Smooth muscle cell (in vitro differentiated cells): ENCODE measurements around the gene PRM3. TPM values are rescaled to one million over a fixed set of nuclear protein-coding genes. Genes with fewer than 3 reads are reported as not detected.
A peak's percentile ranks its signal among the peaks of the same experiment; 100 is the strongest.

Source experiments
- DNase-seq: peaks from one replicate; lab custom pipeline; 2025; ENCODE audit not compliant: unreplicated experiment; lab: John Stamatoyannopoulos, UW
- H2AFZ ChIP-seq: fragments of 200-600 bp; sonication (generic); 2 replicates; pipeline ENCODE4 v1.6.0; 2016; ENCODE audit warnings: antibody characterized with exemption, low read depth, mild to moderate bottlenecking
- H3F3A ChIP-seq: fragments of 200-600 bp; sonication (generic); 2 replicates; pipeline ENCODE4 v1.6.0; 2017; ENCODE audit warnings: antibody characterized with exemption, low read depth
- H3K27ac ChIP-seq: fragments of 200-600 bp; sonication (generic); 2 replicates; pipeline ENCODE4 v1.5.1; 2016; ENCODE audit warnings: low read depth, mild to moderate bottlenecking
- H3K27me3 ChIP-seq: fragments of 200-600 bp; sonication (generic); 2 replicates; pipeline ENCODE4 v1.6.1; 2016; ENCODE audit warnings: low read depth, mild to moderate bottlenecking
- H3K36me3 ChIP-seq: fragments of 200-600 bp; sonication (generic); 2 replicates; pipeline ENCODE4 v1.5.1; 2016; ENCODE audit warnings: low read depth
- H3K4me1 ChIP-seq: fragments of 200-600 bp; sonication (generic); 2 replicates; pipeline ENCODE4 v1.5.1; 2016; ENCODE audit warnings: low read depth
- H3K4me2 ChIP-seq: fragments of 200-600 bp; sonication (generic); 2 replicates; pipeline ENCODE4 v1.6.0; 2016; ENCODE audit warnings: mild to moderate bottlenecking
- H3K4me3 ChIP-seq: fragments of 200-600 bp; sonication (generic); 2 replicates; pipeline ENCODE4 v1.5.1; 2016; ENCODE audit warnings: mild to moderate bottlenecking
- H3K79me2 ChIP-seq: fragments of 200-600 bp; sonication (generic); 2 replicates; pipeline ENCODE4 v1.6.0; 2016; ENCODE audit warnings: low read depth, mild to moderate bottlenecking
- H3K9ac ChIP-seq: fragments of 200-600 bp; sonication (generic); 2 replicates; pipeline ENCODE4 v1.6.0; 2016; ENCODE audit warnings: low read depth
- H3K9me3 ChIP-seq: fragments of 200-600 bp; sonication (generic); replicated peaks from 2 replicates; pipeline ENCODE4 v1.5.1; 2016; ENCODE audit warnings: low read depth
- H4K20me1 ChIP-seq: fragments of 200-600 bp; sonication (generic); 2 replicates; pipeline ENCODE4 v1.6.0; 2016; ENCODE audit warnings: low read depth
- CTCF ChIP-seq: fragments of 200-600 bp; sonication (generic); IDR thresholded peaks from 2 replicates; pipeline ENCODE4 v1.5.1; 2017; ENCODE audit warnings: borderline replicate concordance, mild to moderate bottlenecking, antibody characterized with exemption; ENCODE audit not compliant: insufficient read depth, poor library complexity, severe bottlenecking
- WGBS: methylation state at CpG from one replicate; pipeline ENCODE4 v1.1.7; 2016; ENCODE audit warnings: low lambda C conversion rate; 5-methylcytosine and 5-hydroxymethylcytosine counted together
- polyA plus RNA-seq: library from polyadenylated mRNA; unstranded; fragments of >200 nt; fragmentation: Nextera tagmentation; extraction: Ambion mirVana; gene quantifications from 2 replicates; pipeline ENCODE4 v1.2.1, GENCODE V29; 2016
- total RNA-seq: library from RNA; depleted of rRNA; stranded (reverse); fragments of >200 nt; gene quantifications from 2 replicates; pipeline ENCODE4 v1.2.3, GENCODE V29; 2014

Gene PRM3
- total and polyA plus RNA-seq, 2 experiments from 2014 or later: not detected

- Histone ChIP-seq H3F3A (peaks cover 18% of the 10 kb centered on the region), H3K27me3 (no peaks in the 10 kb centered on the region), H3K79me2 (peaks cover 19% of the 10 kb centered on the region), H2AFZ (no peak overlapping the region), H3K4me2 (peak overlapping the region; percentile 95), H3K36me3 (no peaks in the 10 kb centered on the region), H3K9ac (no peak overlapping the region), H3K4me3 (no peak overlapping the region), H4K20me1 (peaks cover 35% of the 10 kb centered on the region), H3K27ac (no peak overlapping the region), H3K4me1 (peaks cover 10% of the 10 kb centered on the region), H3K9me3 (no peaks in the 10 kb centered on the region)
- no peak for DNase-seq
- WGBS: 65% methylated on average over 18 of the region's 18 CpGs
- TF ChIP-seq CTCF: no peak
Measured at GRCh38 chr16:11251525-11252481, 21.6 kb downstream of the PRM3 start.

DNA sequence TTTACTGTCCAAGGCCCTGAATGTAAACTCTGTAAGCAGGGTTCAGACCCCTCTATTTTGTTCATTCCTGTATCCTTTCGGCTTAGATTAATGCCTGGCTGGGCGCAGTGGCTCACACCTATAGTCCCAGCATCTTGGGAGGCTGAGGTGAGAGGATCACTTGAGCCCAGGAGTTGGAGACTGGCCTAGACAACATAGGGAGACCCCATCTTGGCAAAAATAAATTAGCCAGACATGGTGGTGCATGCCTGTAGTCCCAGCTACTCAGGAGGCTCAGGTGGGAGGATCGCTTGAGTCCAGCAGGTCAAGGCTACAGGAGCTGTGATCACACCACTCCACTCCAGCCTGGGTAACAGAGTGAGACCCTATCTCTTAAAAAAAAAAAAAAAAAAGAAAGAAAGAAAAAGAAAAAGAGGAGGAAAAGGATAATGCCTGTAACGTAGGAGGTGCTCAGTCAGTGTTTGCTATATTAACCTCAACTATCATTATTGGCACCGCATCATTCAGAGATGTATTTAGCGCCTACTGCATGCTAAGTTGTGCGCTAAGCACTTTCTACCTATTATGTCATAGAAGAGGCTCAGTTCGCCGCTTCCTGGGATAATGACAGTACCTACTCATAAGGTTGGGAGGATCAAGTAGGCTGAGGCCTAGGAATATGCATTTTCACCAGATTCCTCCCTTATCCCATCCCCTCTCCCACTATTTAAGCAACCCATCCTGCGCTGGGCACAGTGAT is 22.5 kb downstream of the PRM3 start:
- 97% methylated on average over 10 of the region's 10 CpGs for WGBS
- H3K27me3 ChIP-seq: no peaks in the 10 kb centered on the region
- peaks cover 35% of the 10 kb centered on the region for H4K20me1 ChIP-seq
- H3K27ac ChIP-seq: no peak overlapping the region
- H3K9ac ChIP-seq: no peak overlapping the region
- H2AFZ ChIP-seq: no peak overlapping the region
- no peak for TF ChIP-seq CTCF
- DNase-seq: no peak
- no peaks in the 10 kb centered on the region for H3K36me3 ChIP-seq
- no peak overlapping the region for H3K4me3 ChIP-seq
- no peak overlapping the region for H3K4me2 ChIP-seq
- H3K4me1 ChIP-seq: peaks cover 10% of the 10 kb centered on the region
- peaks cover 18% of the 10 kb centered on the region for H3F3A ChIP-seq
- peaks cover 19% of the 10 kb centered on the region for H3K79me2 ChIP-seq
- no peaks in the 10 kb centered on the region for H3K9me3 ChIP-seq

GRCh38 chr16:11250091-11250785 is 23.2 kb downstream of the PRM3 start:
- Histone ChIP-seq H3K27ac (no peak overlapping the region), H2AFZ (no peak overlapping the region), H3K4me1 (peaks cover 10% of the 10 kb centered on the region), H3K79me2 (peaks cover 15% of the 10 kb centered on the region), H3K4me3 (no peak overlapping the region), H3K27me3 (no peaks in the 10 kb centered on the region), H3K9ac (no peak overlapping the region), H3K36me3 (no peaks in the 10 kb centered on the region), H4K20me1 (peaks cover 31% of the 10 kb centered on the region), H3K9me3 (no peaks in the 10 kb centered on the region), H3K4me2 (no peak overlapping the region), H3F3A (peaks cover 18% of the 10 kb centered on the region)
- WGBS: 80% methylated on average over 16 of the region's 16 CpGs
- no peak for TF ChIP-seq CTCF
- DNase-seq: no peak
